HG02885 (cell line): ENCODE data around the gene DEK.
A peak's percentile ranks its signal among the peaks of the same experiment; 100 is the strongest.
"Not testable (repeated sequence)": the region's sequence is repeated elsewhere in the genome, so short reads cannot be mapped to it uniquely, and the experiment has no call there.

Source experiments
- ATAC-seq: cut with Tn5 transposase; IDR thresholded peaks from one replicate; pipeline ENCODE4 v1.9.1; 2021; ENCODE audit warnings: mild to moderate bottlenecking; ENCODE audit not compliant: unreplicated experiment, poor library complexity

Gene DEK

DNA sequence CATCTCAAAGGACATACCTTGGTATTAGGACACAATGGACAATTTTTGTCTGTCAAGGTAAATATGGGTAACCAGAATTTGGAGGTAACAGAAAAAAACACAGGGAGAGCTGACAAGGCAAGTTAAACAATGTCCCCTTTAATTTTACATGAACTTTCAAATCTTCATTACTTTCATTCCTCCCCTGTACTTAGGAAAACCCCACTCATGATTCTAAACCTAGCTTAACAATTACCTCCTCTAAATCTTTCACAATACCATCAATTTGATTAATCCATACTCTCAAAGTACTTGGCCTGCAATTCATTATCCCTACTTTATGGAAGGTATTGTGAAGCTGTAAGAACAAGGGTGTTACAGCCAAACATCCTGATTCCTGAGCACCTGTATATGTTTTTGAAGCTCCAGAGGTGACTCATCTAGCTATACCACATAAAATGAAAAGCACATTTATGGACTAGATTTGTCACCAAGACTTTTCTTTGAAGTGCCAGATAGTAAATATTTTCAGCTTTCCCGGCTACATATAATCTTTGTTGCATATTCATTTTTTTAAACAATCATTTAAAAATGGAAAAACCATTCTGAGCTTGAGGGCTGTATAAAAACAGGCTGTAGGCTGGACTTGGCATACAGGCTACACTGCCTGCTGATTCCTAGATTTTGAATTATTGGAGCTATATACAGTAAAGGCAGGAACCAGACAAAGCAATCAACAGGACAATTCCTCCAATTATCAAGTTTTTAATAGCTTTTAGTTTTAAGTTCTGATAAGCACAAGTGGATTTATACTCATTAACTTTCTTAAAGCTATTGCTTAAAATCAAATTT lies 22.9 kb downstream of the DEK start:
- ATAC-seq, result no peak

DNA sequence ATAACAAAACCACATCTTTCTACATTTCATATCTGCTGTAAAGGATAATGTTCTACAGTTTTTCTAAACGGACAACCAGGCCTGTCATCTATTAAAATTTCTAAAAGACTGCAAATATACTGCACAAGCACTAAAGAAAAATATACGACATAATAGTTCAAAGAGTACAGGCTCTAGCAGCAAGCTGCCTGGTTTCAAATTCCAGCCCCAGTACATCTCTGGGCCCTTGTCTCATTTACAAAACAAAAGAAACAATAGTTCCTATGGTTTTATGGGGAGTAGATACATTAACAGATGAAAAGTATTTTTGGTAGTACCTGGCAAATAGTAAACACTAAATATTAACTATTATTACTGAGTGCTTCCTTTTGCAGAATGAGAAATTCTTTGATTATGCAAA lies 24.1 kb downstream of the DEK start:
- ATAC-seq, result no peak

DNA sequence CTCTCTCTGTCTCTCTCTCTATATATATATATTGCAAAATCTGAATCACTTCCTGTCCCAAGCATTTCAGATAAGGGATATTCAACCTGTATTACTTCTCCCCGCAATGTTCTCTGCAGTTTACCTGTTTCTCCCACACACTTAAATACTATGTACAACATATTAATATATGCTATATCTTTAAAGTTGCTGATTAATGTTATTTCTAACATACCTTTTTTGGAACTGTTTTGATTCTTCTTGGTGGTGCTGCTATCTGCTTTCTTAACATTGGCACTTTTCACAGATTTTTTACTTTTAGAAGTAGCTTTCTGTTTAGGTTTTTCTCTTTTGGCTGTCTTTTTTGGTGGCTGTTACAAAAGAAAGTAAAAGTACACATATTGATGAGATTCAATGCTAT lies 27.2 kb downstream of the DEK start:
- ATAC-seq, result no peak

DNA sequence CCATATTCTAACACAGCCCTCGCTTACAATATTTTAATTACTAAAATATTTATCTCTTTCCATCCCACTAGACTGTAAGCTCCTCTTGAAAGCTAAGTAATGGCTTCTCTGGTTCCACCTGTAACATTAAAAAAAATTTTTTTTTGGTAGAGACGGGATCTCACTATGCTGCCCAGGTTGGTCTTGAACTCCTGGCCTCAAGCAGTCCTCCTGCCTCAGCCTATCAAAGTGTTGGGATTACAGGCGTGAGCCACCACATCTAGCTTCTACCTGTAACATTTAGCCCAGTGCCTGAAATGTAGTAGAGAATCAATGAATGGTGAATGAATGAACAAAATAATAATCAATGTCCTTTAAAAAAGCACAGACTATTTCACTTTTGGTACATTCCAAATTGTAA lies 28.8 kb downstream of the DEK start:
- no peak for ATAC-seq

DNA sequence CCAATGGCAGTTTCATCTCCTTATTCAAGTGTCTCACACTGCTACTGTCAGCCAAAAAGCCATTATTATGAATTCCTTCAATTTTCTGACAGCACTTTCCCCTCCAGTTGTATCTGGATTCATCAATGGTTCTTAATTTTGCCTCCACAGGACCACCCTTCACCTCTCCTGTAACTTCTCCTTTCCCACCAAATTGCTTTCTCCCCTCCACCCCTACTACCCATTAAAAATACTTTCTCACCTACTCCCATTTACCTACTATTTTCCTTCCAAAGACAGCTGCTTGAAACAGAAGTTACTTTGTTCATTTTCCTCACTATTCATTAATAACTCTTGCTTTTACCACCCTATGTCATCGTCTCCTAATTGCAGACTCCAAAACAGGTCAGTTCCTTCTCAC lies 29.8 kb downstream of the DEK start:
- ATAC-seq, result no peak

DNA sequence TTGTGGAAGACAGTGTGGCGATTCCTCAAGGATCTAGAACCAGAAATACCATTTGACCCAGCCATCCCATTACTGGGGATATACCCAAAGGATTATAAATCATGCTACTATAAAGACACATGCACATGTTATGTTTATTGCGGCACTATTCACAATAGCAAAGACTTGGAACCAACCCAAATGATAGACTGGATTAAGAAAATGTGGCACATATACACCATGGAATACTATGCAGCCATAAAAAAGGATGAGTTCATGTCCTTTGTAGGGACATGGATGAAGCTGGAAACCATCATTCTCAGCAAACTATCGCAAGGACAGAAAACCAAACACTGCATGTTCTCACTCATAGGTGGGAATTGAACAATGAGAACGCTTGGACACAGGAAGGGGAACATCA lies 30.6 kb downstream of the DEK start:
- not testable (repeated sequence) for ATAC-seq

DNA sequence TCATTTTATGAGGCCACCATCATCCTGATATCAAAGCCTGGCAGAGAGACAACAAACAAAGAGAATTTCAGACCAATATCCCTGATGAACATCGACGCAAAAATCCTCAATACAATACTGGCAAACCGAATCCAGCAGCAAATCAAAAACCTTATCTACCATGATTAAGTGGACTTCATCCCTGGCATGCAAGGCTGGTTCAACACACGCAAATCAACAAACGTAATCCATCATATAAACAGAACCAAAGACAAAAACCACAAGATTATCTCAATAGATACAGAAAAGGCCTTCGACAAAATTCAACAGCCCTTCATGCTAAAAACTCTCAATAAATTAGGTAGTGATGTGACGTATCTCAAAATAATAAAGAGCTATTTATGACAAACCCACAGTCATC lies 32.5 kb downstream of the DEK start:
- ATAC-seq, result not testable (repeated sequence)

DNA sequence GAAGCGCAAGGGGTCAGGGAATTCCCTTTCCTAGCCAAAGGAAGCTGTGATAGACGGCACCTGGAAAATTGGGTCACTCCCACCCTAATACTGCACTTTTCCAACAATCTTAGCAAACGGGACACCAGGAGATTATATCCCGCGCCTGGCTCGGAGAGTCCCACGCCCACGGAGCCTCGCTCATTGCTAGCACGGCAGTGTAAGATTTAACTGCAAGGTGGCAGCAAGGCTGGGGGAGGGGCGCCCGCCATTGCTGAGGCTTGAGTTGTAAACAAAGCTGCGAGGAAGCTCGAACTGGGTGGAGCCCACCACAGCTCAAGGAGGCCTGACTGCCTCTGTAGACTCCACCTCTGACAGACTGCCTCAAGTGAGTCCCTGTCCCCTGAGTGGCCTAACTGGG lies 35.7 kb downstream of the DEK start:
- not testable (repeated sequence) for ATAC-seq

DNA sequence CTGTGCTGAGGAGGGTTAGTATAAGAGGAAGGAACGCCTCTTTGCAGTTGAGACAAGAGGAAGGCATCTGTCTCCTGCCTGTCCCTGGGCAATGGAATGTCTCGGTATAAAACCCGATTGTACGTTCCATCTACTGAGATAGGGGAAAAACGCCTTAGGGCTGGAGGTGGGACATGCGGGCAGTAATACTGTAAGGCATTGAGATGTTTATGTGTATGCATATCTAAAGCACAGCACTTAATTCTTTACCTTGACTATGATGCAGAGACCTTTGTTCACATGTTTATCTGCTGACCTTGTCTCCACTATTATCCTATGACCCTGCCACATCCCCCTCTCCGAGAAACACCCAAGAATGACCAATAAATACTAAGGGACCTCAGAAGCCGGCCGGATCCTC lies 37.2 kb downstream of the DEK start:
- ATAC-seq, result not testable (repeated sequence)

DNA sequence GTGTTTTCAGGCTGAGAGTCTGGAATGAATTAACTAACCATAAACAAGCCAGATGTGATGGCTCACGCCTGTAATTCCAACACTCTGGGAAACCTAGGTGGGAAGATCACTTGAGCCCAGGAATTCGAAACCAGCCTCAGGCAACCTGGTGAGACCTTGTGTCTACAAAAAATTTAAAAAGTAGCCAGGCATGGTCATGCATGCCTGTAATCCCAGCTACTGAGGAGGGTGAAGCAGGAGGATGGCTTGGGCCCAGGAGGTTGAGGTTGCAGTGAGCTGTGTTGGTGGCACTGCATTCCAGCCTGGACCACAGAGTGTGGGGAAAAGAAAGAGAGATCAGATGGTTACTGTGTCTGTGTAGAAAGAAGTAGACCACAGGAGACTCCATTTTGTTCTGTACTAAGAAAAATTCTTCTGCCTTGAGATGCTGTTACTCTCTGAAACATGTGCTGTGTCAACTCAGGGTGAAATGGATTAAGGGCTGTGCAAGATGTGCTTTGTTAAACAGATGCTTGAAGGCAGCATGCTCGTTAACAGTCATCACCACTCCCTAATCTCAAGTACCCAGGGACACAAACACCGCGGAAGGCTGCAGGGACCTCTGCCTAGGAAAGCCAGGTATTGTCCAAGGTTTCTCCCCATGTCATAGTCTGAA lies 37.8 kb downstream of the DEK start:
- ATAC-seq, result not testable (repeated sequence)

DNA sequence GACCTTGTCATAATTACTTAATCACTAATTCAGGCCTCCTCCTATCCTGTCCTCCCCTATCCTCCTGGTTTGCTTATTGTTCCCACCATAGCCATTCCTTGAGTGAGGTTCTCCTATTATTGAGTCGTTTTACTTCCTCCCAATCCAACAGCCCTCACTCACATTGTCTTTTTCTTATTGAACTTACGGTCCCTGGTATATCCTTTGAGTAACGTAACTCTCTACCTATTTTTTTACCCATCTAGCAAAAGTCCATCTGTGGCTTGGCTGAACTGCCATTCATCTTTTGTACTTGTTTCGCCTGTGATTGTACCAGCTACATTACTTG lies 43.1 kb downstream of the DEK start:
- no peak for ATAC-seq

DNA sequence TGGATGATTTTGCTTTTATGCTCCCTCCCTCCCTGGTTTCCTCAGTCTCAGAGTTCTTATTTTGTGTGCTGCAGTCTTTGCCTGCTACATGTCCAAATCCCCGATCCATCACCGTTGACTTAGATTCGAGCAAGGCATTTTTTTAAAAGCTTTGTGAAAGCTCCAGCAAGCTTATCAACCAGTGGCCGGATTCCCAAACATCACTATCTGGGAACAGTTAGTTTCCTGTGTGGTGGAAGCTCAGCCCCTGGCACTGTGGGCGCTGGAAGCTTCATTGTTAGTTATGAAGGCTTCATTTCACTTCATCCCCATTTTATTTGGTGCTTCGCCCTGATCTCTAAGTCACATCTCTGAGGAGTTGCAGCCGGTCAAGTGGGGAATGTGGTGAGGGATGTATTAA lies 44.7 kb downstream of the DEK start:
- ATAC-seq, result no peak

DNA sequence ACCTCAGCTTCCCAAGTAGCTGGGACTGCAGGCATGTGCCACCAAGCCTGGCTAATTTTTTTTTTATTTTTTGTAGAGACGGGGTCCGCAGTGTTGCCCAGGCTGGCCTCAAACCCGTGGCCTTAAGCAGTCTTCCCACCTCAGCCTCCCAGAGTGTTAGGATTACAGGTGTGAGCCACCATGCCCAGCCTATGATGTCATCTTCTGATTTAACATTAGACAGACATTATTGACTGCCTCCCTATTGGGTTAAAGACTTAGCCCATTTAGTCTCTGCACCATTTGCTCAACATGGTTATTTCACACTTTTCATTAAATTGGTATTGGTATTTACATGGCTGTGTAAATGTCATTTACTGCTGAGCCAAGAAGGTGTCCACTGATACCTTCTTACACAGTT lies 46.1 kb downstream of the DEK start:
- ATAC-seq, result no peak

DNA sequence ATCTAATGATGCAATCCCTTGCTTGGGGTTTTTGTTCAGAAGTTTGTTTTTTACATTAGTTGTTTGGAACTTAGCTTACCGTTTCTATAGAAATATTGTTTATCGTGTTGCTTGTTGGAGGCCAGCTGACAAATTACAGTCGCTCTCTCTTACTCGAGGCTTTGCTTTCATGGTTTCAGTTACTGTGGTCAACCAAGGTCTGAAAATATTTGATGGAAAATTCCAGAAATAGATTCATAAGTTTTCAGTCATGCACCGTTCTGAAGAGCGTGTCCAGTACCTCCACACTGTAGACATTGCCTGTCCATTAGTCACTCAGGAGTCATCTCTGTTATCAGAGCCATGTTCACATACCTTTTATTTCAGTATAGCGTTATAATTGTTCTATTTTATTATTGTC lies 47.9 kb downstream of the DEK start:
- ATAC-seq, result no peak

DNA sequence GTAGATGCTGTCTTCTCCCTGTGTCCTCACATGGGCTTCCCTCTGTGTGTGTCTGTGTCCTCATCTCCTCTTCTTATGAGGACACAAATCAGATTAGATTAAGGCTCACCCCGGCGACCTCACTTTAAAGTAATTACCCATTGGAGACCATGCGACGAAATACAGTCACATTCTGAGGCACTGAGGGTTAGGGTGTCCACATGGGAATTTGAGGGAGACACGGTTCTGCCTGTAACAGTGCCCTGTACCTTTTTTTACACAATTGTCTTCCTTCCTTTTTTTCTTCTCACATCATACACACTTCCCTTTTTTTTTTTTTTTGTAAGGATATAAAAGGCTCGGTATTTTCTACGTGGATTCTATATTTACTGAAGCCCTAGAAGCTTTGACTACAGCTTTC lies 48.9 kb downstream of the DEK start:
- ATAC-seq, result no peak

DNA sequence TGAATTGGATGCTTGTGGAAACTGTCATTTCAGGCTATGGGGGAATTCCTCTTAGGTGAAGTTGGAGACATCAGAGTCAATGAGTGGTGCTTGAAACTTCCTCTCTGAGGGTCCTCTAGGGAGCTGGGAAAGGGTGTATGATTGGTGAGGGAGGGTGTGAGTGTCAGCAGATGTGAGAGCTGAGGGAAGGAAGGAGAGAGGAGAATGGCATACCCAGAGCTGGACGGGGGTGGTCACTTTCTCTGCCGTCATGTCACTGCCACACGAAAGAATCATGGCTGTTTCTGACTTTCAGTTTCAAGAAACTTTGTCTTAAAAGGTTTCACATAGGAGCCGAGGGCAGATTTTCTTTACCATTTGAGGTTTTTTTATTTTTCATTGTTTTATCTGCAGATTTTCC lies 50.3 kb downstream of the DEK start:
- ATAC-seq, result peak; percentile 27

DNA sequence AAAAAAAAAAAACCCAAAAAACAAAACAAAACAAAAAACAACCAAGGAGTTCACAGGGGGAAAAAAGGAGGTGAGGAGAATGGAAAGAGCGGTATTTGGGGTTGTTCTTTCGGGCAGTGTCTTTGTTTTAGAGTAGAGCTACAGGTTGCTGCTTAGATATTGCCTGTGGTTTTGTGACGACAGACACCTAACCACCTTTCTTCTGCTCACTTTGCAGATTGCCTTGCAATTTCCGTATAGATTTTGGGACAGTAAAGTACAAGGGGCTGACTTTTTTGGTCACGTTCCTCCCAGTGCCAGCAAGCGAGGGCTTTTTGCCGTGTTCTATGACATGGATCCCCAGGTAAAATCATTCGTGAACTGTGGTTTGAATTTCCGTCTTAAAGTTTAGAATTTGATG lies 50.9 kb downstream of the DEK start:
- ATAC-seq, result no peak

DNA sequence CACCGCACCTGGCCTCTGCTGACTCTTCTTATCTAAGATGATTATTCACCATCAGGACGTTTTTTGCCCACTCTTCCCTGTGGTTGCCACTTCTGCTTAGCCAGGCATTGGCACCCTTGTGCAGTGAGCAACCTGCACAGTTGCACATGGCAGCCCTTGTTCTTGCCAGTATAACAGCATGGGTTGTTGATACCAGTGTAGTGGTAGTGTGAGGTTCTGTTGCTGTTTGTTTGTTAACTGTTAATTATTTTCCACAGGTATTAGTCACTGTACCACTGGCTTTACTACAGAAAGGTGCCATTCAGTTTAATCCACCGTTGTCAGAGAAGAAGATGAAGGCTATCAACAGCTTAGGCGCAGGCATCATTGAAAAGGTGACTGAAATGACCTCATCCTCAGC lies 52.1 kb downstream of the DEK start:
- no peak for ATAC-seq

DNA sequence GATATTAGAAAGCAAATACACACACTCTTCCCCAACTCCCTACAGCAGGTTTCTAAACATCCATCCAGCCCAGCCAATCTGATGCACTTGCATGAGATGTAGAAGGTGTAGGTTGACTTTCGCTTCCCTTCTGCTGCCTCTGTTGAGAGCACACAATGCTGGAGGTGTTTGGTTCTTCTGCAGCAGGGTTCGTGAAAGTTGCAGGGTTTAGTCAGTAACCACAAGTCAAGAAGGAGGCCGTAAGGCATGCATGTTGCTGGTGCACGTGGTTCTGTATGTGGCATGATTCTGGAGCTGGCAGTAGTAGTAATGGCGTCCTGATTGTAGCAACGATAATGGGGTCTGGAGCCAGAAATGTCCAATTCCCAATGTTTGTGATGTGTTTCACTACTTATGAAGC lies 53.0 kb downstream of the DEK start:
- ATAC-seq, result peak; percentile 97

DNA sequence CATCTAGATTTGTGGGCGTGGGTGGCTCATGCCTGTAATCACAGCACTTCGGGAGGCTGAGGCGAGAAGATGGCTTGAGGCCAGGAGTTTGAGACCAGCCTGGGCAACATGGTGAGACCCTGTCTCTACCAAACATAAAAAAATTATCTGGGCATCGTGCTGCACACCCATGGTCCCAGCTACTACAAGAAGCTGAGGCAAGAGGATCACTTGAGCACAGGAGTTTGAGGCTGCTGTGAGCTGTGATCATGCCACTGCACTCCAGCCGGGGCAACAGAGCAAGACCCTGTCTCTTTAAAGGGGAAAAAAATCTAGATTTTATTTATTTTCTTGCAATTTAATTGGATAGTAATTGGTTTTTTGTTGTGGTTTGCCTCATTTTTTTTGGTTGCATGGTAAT lies 53.6 kb downstream of the DEK start:
- ATAC-seq, result no peak

DNA sequence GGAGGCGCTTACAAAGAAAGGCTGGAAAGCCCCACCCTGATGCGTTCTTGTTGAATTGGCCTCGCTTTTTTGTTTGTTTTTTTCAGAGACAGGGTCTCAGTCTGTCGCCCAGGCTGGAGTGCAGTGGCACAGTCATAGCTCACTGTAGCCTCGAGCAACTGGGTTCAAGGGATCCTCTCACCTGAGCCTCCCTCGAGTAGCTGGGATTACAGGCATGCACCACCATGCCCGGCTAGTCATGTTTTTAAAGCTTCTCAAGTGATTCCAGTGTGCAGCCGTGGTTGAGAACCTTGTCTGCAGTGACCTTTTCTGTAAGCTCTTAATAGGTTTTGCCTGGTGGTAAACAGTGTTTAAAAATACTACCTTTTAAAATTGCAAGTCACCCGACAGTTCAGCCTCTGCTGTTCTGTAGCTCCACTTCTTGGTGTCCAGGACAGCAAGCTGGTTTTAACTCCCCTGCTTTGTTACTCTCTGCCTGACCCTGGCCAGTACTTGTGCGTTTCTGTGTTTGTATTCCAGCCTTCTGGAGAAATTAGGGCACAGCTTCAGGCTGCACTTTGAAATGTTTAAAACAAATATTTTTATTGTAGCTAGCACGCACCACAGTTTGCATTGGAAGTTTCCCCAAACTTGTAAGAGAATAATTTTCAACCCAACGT lies 54.7 kb downstream of the DEK start:
- no peak for ATAC-seq

DNA sequence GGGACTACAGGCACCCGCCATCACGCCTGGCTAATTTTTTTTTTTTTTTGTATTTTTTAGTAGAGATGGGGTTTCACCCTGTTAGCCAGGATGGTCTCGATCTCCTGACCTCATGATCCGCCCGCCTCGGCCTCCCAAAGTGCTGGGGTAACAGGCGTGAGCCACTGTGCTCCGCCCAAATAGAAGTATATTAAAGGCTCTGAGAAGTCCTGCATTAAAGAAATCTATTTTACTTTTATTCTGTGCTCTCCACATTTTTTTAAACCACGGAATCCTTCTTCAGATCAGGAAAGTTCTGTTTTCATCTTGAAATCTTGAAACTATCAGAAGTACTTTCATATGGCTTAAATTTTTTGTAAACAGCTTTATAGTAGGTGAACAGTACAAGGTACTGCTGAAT lies 55.6 kb downstream of the DEK start:
- ATAC-seq, result not testable (repeated sequence)
